GM18867 (cell line): ENCODE data around the gene PCDH20.
"Not testable (repeated sequence)": the region's sequence is repeated elsewhere in the genome, so short reads cannot be mapped to it uniquely, and the experiment has no call there.

Source experiments
- ATAC-seq: cut with Tn5 transposase; IDR thresholded peaks from one replicate; pipeline ENCODE4 v1.9.1; 2021; ENCODE audit warnings: mild to moderate bottlenecking, moderate library complexity; ENCODE audit not compliant: unreplicated experiment

PCDH20 gene

DNA sequence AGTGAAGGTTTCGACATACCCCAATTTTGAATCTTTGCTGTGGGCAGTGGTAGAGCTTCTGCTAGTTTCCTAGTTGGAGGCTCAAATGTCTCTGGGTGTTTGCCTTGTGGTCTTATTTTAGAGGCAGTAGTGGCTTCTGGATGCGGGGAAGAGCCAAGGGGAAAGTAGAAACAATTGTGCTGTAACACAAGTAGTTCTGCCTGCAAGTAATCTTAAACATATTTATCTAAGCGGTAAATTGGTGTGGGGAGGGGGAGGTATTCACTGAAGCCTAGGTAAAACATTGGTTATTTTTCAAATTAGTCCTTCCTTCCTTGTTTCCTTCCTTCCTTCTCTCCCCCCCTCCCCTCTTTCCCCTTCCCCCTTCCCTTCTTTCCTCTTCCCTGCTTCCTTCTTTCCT lies at the start of gene PCDH20:
PCDH20 (minus strand) TSS at position 101 of the 400 bp plus-strand sequence. CDS start 691 bp downstream, outside the sequence.
- no peak for ATAC-seq

DNA sequence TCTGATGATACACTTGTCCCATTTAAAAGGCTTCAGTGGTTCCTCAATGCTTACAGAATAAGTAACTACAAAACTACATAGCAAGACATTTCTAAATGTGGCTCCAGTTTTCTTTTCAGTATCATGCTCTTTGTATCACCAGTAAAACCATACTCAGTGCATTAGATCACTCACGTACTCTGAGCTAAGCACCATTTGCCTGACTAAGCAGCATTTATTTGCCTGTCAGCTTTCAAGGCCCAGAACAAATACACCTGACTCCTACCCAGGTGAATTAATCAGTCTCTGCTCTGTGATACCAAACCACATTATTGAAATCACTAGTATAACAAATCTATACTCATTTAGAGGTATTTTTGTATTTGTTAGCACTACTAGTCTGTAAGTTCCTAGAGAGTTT lies 47.4 kb upstream of the PCDH20 start:
- ATAC-seq: no peak

GRCh38 chr13:61453121-61453520 lies 37.5 kb upstream of the PCDH20 start:
- no peak for ATAC-seq

DNA sequence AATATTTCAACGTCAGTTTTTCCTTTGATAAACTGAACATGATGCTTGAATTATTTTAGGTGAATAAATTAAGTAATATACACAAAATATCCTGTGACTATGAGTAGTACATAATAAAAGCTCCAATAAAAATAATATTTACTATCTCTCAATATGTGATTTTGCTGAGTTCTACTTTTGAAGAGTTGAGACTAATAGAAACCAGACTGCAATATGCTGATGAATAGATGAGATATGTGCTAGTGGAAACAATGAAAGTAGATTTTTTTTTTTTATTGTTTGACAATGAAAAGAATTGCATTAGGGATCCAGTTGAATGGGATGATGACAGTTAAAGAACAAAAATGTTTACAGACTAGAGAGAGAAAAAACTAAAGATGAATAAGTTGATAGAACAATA lies 16.4 kb upstream of the PCDH20 start:
- ATAC-seq: no peak

- ATAC-seq: no peak
Observed at GRCh38 chr13:61423915-61424314, 8.3 kb upstream of the PCDH20 start.

- no peak for ATAC-seq
Observed at GRCh38 chr13:61417086-61417570, 1.5 kb upstream of the PCDH20 start.

DNA sequence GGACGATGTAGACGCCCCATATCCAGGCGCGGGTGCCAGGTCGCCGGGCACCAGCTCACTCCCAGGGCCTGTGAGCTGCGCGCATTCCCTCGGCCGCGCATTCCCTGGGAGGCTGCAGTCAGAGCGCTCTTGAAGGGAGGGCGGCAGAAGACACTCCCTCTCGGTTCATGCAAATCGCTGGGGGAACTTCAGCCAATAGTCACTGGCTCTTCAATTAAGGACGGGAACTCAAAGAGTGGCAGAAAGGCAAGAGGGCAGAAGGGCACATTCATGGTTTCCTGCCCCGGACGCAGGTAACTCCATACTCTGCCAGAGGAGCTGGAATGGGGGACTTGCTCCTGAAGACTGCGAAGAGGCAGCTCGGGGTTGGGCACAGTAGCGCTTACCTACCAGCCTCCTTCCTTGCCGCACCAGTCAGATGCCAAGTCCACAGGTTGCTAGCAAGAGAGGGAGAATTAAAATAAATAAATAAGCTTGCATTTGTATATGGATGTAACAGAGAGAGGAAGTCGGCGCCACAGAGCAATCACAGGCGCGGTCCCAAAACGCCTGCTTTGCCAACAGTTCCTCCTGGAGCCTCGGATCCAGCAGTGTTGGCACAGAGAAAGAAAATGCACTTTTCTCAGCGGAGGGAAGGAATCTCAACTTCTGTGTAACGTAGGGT lies 459 bp downstream of the PCDH20 start:
- ATAC-seq: no peak

- no peak for ATAC-seq
Observed at GRCh38 chr13:61414686-61415057, 977 bp downstream of the PCDH20 start.

DNA sequence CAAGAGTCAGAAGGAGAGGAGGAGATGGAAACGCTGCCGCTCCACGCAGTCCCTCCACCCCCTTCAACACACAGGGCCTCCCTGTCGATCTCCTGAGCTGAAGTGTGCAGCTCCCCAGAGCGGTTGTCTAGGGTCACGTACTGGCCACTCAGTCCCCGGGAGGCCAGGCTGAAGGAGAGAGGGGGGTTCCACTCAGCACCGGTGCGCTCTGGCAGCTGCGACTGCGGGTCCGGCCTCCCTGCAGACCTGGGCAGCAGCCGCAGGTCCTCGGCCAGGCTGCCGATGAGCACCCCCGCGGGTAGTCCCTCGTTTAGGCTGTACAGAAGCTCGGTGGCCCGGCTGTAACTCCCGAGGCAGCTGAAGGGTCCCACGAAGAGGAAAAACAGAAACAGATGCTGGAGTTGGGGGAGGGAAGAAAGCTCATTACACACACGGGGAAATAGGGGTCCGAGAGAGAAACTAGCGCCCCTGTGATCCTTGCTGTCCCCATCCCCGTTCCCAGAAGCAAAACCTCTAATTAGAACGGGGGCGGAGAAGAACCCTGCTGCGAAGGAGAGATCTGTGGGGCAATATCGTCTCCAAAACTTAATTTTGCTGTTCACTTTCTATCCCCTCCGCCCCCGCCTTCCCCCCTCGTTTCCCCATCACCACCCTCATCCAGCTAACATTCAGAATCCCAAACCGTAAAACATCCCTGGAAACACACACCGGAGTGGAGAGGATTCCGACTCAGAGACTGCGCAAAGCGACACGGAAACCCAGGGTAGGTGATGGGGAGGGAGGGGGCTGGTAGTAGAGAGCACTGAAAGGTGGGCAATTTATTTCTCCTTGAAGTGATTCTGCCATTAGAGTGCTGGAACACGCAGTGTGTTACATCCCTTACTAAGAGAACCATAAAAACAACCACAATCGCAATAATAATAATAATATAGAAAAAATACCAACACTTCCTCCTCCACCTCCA lies 1.8 kb downstream of the PCDH20 start:
- no peak for ATAC-seq

DNA sequence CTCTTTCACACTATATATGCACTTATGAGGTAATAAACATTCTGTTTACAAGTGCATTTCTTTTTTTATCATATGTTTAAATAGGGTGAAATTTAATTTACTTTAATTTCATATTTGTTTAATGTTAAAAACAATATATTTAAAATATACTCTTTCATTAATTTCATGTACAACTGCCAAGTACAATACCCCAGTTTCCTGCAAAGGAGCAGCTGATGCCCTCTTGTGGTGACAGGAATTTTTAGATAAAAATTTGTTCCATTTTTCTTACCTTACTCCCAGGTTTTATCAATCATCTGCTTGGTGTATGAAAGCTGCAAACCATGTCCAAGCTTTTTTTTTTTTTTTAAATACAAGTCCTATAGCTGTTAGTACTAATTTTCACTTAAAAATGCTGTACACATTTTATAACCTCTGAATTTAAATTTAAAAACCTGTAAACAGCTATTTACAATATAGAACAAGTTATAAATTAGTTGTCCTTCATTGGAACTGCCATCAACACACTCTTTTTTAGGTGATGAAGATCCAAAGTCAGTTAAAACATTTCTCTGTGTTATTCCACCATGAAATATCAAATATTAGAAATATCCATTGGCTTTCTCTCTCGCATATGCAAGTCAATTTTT lies 4.9 kb downstream of the PCDH20 start:
- no peak for ATAC-seq

DNA sequence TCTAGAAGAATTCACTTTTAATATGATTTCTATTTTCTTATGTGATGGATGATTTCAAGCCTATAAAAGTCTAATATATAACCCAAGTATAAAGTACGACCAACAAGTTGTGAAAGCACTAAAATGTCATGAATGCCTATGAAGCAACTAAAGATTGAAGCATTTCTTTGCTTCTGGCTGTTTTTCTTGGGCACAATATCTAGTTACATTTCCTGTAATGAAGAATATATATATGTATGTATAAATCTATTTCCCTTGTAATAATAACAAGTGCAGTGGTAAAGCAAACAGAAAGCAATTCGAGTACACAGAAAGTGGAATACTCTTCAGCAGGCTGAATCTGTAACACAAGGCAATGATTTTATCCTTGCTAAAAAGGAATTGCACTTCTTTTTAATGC lies 5.4 kb downstream of the PCDH20 start:
- ATAC-seq: no peak

DNA sequence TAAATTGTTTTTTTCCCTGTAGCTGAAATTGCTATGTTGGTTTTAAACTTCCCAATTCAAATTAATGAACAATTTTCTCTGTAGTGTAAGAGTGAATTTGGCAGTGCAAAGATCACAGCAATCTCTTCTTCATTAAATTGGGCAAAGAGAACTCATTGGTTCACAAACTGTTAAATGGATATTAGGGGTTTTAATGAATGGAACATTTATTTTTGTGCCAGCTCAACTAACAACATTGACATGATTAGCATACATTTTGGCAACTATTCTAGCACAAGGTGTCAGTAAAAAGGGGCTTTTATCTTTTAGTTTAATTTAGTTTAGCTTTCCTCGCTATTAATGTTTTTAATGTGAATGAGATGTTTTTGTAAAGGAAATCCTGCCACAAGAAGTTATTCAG lies 7.1 kb downstream of the PCDH20 start:
- ATAC-seq: no peak

- ATAC-seq: no peak
Observed at GRCh38 chr13:61406275-61406674, 9.4 kb downstream of the PCDH20 start.

- no peak for ATAC-seq
Observed at GRCh38 chr13:61396121-61396520, 19.5 kb downstream of the PCDH20 start.

GRCh38 chr13:61391426-61391825 lies 24.2 kb downstream of the PCDH20 start:
- no peak for ATAC-seq

DNA sequence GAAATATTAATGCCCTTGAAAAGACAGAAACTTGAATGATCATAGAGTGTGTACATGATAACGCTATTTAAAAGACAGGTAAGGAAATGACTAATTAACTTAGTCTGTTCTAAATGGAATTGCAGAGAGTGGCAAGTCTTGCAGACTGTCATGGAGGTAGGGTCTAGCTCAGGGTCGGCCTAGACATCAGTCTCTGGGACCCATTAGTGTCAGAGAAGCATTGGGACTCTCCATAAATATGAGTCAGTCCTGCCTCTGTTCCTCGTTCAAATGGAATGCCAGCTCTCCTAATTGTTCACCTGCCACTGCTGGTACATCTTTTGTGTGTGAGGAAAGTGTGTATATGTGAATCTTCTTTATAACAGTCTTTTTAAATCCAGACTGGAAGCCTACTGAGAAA lies 28.0 kb downstream of the PCDH20 start:
- ATAC-seq: no peak

DNA sequence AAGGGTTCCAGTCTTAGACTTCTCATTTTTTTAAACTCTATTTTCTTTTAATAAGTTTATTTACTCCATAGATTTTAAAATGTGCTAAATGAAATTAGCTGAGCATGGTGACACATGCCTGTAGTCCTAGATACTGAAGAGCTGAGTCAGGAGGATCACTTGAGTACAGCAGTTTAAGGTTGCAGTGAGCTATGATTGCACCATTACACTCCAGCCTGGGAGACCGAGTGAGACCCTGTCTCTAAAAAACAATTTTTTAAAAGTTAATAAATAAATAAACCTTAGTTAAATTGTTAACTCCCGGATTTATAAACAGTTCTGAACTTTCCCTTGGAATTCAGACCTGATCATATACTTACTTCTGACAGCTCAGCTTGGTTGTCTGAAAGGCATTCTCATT lies 32.5 kb downstream of the PCDH20 start:
- ATAC-seq: no peak

- ATAC-seq: no peak
Observed at GRCh38 chr13:61370520-61370919, 45.1 kb downstream of the PCDH20 start.

- ATAC-seq: not testable (repeated sequence)
Observed at GRCh38 chr13:61364690-61365089, 51.0 kb downstream of the PCDH20 start.

DNA sequence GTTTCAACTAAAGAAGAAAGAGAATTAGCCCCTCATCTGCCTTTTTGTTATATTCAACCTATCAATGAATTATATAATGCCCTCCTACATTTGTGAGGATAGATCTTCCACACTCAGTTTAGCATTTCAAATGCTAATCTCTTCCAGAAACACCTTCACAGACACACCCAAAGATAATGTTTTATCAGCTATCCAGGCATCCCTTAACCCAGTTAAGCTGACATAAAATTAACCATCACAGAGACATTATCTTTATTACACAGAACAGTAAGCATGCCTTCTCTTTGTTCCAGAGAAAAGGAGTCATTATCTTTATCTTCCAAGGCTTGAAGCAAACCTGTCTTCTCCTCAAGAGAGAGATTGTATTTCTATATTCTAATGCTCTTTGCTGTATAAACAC lies 53.1 kb downstream of the PCDH20 start:
- no peak for ATAC-seq
